Brain microvascular endothelial cell (primary cell): Measurements from ENCODE around the gene SURF6.
A peak's percentile ranks its signal among the peaks of the same experiment; 100 is the strongest.
"Not testable (repeated sequence)": the region's sequence is repeated elsewhere in the genome, so short reads cannot be mapped to it uniquely, and the experiment has no call there.

Experiments
- DNase-seq: peaks from one replicate; pipeline ENCODE4 v3.0.0-alpha.2; 2020
- H3K27ac ChIP-seq: fragments of 250-450 bp; sonication (Bioruptor Pico); 2 replicates; pipeline ENCODE4 v1.5.1; 2020; ENCODE audit warnings: mild to moderate bottlenecking, moderate library complexity
- H3K27me3 ChIP-seq: fragments of 250-450 bp; sonication (Bioruptor Pico); replicated peaks from 2 replicates; pipeline ENCODE4 v1.5.1; 2020; ENCODE audit warnings: mild to moderate bottlenecking
- H3K36me3 ChIP-seq: fragments of 250-450 bp; sonication (Bioruptor Pico); replicated peaks from 2 replicates; pipeline ENCODE4 v1.5.1; 2020; ENCODE audit warnings: mild to moderate bottlenecking
- H3K4me3 ChIP-seq: 2 replicates; pipeline ENCODE4 v1.5.1; 2011; ENCODE audit warnings: low read depth, mild to moderate bottlenecking, control low read depth, low read length, moderate library complexity
- CTCF ChIP-seq: IDR thresholded peaks from 2 replicates; pipeline ENCODE4 v1.5.1; 2011; ENCODE audit warnings: low read depth, mild to moderate bottlenecking, moderate library complexity, low read length, control low read depth, inconsistent platforms; ENCODE audit errors: missing control alignments
- in situ Hi-C: cut with HindIII; loops from 2 replicates; pipeline ENCODE4 v1.10.0; 2017; ENCODE audit warnings: low sequenced_read_pairs, low pct_ligation_motif_present

Gene SURF6

GRCh38 chr9:133329306-133330156 lies 6.5 kb downstream of the SURF6 start:
- in situ Hi-C loops, H3K4me3 ChIP-seq, H3K27ac ChIP-seq, H3K27me3 ChIP-seq: not testable (repeated sequence)
- DNase-seq: peak; percentile 27
- TF ChIP-seq CTCF: peak; percentile 65
- H3K36me3 ChIP-seq: peaks cover 43% of the 10 kb centered on the region

- no peaks in the 10 kb centered on the region for H3K27me3 ChIP-seq
- peaks cover 27% of the 10 kb centered on the region for H3K36me3 ChIP-seq
- H3K4me3 ChIP-seq: no peak overlapping the region
- H3K27ac ChIP-seq: no peak overlapping the region
- in situ Hi-C loops: no loop called here
- DNase-seq: no peak
- TF ChIP-seq CTCF: no peak
These were observed 8.0 kb downstream of the SURF6 start for GRCh38 chr9:133327834-133328484.

GRCh38 chr9:133327021-133327420 lies 9.0 kb downstream of the SURF6 start:
- H3K27me3 ChIP-seq, H3K4me3 ChIP-seq, DNase-seq, in situ Hi-C loops, H3K27ac ChIP-seq: not testable (repeated sequence)
- peaks cover 18% of the 10 kb centered on the region for H3K36me3 ChIP-seq

GRCh38 chr9:133323991-133324703 lies 11.8 kb downstream of the SURF6 start:
- no peak for TF ChIP-seq CTCF
- H3K27ac ChIP-seq: no peak overlapping the region
- H3K36me3 ChIP-seq: no peaks in the 10 kb centered on the region
- in situ Hi-C loops: no loop called here
- no peak overlapping the region for H3K4me3 ChIP-seq
- no peaks in the 10 kb centered on the region for H3K27me3 ChIP-seq
- no peak for DNase-seq

- H3K27me3 ChIP-seq: no peaks in the 10 kb centered on the region
- in situ Hi-C loops: no loop called here
- H3K4me3 ChIP-seq: no peak overlapping the region
- DNase-seq: no peak
- no peaks in the 10 kb centered on the region for H3K36me3 ChIP-seq
- no peak for TF ChIP-seq CTCF
- no peak overlapping the region for H3K27ac ChIP-seq
These were observed 12.8 kb downstream of the SURF6 start for GRCh38 chr9:133323211-133323610.

GRCh38 chr9:133322701-133323100 lies 13.3 kb downstream of the SURF6 start:
- Histone ChIP-seq H3K27me3 (no peaks in the 10 kb centered on the region), H3K27ac (no peak overlapping the region), H3K36me3 (no peaks in the 10 kb centered on the region), H3K4me3 (no peak overlapping the region)
- DNase-seq: no peak
- in situ Hi-C loops: no loop called here
- no peak for TF ChIP-seq CTCF
